NCI-H2171 (cell line): ENCODE results near the gene ITPKC.

ENCODE experiments used
- DNase-seq: peaks from one replicate; lab custom pipeline; 2025; lab: John Stamatoyannopoulos, UW

Gene ITPKC

DNA sequence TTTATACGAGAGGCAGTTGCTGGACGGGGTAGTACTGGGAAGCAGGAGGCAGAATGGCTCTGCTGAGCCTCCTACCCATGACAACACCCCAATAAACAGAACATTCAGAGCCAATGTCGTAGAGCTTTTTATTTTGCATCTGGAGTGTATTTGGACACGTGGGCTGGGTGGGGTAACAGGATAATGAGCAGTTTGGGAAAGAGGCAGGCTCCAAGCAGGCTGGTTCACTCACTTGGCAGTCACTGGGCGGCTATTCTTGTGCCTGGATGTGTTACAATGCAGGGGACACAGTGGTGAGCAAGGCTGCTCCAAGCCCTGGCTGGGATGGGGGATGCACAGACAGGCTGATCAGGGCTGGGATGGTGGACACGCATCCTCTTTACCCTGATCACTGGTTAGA lies 23.8 kb downstream of the ITPKC start:
- DNase-seq, result no peak

DNA sequence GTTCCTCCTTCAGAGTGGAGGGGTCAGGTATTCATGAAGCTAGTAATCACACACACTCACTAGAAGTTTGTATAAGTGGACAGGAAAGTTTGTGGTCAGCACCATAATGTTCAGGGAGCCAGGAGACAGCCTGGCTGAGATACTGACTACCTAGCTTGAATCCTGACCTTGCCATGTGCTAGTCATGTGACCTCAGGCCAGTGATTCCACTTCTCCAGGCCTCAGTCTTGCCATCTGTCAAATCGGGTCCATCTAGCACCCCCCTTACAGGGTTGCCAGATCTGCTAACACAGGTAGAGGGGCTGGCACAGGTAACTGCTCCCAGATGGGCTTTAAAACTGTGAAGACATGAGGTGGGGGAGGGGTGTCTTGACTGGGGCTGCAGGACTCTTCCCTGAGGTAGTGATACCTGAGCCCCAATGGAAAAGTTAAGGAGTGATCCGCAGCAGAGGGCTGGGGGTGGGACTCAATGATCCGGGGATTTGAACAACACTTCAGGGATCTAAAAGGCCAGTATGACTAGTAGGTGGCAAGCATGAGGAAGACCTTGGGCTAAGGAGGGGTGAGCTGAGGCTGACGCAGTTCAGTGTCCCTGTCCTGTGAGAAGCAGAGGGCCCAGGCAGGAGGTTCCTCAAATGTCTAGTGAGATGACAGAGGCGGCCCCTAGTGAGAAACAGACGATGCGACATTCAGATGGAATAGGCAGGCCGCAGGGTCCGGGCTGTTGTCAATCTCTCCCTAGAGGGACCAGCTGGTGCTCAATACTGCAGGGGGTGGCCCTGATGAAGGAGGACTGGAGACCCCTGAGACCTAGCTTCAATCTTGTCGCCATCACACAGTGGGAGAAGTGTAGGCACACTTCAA lies 24.8 kb downstream of the ITPKC start:
- DNase-seq, result no peak

DNA sequence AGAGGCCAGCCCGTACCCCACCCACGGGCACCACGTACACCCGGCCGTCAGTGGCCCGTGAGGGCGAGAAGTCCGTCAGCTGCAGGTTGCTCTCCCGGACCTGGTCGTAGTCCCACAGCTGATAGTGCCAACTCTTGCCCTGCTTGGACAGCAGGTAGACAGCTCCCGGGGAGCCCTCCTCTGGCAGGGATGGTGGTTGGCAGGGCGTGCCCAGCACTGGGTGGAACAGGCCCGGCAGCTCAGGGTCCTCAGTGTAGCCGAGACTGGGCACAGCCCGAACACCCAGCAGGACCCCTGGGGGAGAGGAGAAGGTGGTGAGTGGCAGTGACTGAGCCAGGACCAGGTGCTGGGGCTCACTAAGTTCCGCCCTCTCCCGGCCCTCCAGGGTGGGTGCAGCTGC lies 25.6 kb downstream of the ITPKC start:
- DNase-seq, result no peak

DNA sequence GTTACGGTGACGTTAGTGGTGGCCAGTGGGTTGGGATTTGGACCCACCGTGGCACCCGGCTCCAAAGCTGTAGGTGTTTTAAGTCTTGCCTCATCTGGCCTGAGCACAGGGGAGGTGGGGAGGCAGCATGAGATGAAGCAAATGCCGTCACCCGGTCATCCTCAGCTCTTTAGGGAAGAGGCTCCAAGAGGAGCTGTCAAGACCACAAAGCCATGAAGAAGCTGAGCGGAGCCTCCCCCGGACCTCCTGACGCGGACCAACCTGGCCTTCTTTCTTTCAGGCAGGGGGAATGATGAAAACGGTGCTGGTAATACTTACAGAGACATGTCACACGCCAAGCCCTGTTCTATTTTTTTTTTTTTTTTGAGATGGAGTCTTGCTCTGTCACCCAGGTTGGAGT lies 26.0 kb downstream of the ITPKC start:
- DNase-seq, result no peak

DNA sequence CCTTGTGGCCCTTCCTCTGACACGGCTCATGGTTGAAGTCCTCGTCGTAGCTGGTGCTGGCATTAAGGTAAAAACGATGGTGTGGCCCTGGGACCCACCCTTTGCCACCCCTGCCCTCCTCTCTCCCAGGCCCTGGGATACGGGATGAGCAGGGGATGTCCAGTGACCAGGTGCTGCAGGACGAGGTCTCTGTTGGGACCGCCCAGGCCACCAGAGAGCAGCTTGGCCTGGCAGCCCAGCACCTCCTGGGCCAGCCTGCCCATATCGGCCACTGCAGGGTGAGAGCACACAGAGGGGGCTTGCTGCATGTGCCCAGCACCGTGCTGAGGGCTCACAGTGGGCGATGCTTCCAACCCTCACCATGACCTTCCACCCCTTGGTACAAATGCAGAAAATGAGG lies 27.0 kb downstream of the ITPKC start:
- DNase-seq, result no peak

DNA sequence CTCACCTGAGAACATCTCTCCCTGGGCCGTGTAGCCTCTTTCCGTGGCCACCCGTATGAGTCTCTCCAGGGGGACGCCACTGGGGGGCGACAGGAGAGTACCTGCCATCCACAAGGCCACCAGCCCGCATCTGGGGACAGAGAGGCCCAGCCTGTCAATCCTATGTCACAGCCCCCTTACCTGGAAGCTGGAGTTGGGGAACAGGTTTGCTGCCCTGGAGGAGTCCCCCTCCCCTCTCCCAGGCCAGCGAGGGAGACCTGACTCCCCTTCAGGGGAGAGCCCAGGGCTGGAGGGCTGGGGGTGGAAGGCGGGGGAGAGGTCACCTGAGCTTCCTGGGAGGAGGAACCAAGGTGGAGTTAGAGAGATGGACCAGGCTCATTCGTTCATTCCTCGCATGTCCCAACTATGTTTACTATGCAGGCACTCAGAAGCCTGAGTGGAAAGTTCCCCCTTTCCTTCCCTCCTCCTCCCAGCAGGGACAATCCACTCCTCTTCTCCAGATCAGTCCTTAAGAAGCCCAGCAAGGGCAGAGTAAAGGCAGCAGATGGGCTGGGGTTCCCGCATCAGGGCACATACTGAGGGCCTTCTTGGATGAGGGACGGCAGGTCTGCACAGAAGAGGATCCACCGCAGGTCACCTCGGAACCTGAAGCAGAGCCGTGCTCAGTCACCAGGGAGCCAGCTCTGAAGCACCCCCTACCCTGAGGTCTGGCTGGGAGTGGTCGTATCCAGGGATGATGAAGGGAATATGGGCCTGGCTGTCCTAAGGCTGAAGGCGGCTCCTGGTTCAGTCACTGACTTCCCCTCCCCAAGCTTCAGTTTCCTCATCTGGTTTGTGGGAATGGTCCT lies 27.9 kb downstream of the ITPKC start:
- no peak for DNase-seq

DNA sequence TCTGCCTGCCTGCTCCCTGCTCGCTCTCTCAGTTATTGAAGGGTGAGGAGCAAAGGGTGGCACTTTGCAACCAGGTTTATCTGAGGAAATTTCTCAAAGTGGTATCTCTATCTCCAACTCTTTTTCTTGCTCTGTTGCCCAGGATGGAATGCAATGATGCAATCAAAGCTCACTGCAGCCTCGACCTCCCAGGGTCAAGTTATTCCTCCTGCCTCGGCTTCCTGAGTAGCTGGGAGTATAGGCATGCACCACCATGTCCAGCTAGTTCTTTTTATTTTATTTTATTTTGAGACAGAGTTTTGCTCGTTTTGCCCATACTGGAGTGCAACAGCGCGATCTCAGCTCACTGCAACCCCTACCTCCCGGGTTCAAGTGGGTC lies 28.5 kb downstream of the ITPKC start:
- DNase-seq, result no peak

DNA sequence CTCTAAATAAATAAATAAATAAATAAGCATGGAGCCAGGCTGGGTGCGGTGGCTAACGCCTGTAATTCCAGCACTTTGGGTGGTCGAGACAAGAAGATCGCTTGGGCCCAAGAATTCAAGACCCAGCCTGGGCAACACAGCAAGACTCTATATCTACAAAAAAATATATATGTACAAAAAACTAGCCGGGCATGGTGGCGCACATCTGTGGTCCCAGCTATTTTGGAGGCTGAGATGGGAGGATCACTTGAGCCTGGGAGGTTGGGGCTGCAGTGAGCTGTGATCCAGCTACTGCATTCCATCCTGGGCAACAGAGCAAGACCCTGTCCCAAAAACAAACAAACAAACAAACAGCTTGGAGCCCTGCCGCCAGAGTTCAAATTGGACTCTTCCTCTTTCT lies 30.6 kb downstream of the ITPKC start:
- DNase-seq, result no peak

DNA sequence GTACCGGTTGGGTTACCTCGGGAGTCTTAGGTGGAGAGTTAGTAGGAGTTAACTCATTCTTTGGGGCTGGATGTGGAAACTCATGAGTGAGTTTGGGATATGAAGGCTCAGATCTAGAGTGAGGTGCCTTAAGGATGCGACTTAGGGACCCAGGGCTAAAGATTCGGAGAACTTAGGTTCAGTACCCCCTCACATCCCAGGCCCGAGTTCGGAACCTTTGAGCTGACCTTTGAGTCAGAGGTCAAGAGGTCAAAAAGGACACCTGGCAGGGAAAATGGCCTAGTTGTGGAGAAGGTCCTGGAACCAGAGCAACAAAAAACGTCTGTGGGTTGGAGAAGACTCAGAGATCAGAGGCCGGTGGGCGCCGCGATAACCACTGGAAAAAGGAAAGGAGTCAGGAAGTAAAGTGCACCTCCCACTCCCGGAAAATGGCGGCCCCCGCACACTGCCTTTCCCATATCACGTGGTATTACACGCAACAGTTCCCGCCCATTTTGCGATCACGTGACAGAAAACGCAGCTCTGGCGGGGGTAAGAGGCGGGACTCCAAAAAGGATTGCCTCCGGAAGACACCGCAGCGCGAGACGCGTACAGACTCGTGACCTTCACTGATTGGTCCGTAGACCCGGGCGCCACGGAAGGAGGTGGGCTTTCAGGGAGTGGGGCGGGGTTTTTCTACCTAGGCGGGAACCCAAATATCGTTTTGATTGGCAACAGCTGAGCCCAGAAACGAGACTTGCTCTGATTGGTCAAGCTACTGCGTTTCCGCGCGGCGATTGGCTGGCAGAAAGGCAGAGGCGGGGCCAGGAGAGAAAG lies 33.4 kb downstream of the ITPKC start, which contains the start of gene ACTMAP:
Gene ACTMAP, minus strand, starts transcription at position 420 of the 816 bp plus-strand sequence. CDS start 674 bp downstream, outside the sequence.
- DNase-seq, result peak; percentile 100

DNA sequence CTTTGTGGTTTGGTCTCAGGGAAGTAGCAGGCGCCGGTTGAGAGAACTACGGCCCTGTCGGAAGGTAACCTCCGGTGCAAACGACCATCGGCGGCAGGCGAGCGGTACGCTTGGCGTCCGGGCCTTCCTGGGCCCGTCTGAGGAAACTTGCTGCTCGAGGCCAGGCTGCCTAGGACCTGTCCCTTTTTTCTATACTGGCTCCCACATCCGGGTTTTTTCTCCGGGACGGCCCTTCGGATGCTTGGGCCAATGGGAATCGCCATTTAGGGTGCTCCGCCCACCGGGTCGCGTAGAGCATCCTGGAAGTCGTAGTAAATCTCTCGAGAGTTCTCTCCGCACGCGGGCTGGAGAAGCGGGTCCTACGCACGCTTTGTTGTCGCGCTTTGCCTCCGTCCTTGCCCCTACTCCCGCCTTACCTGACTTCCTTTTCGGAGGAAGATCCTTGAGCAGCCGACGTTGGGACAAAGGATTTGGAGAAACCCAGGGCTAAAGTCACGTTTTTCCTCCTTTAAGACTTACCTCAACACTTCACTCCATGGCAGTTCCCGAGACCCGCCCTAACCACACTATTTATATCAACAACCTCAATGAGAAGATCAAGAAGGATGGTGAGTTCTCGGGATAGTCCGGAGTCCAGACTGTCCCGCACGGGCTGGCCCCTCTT lies 34.1 kb downstream of the ITPKC start, which contains the start of gene SNRPA:
Gene SNRPA, plus strand, starts transcription at position 330 of the 664 bp plus-strand sequence. Its CDS starts 206 bp downstream, at position 536.
- peak; percentile 98 for DNase-seq

DNA sequence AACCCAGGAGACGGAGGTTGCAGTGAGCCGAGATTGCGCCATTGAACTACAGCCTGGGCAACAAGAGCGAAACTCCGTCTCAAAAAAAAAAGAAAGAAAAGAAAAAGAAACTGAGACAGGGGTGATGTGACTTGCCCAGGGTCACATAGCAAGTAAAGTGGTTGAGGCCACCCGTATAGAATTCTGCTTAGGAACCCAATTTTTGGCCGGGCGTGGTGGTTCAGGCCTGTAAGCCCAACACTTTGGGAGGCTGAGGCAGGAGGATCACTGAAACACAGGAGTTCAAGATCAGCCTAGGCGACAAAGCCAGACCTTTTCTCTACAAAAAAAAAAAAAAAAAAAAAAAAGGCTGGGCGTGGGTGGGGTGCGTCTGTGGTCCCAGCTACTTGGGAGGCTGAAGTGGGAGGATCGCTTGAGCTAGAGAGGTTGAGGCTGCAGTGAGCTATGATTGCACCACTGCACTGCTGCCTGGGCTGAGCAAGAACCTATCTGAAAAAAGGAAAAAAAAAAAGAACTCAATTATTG lies 35.4 kb downstream of the ITPKC start:
- DNase-seq, result no peak

DNA sequence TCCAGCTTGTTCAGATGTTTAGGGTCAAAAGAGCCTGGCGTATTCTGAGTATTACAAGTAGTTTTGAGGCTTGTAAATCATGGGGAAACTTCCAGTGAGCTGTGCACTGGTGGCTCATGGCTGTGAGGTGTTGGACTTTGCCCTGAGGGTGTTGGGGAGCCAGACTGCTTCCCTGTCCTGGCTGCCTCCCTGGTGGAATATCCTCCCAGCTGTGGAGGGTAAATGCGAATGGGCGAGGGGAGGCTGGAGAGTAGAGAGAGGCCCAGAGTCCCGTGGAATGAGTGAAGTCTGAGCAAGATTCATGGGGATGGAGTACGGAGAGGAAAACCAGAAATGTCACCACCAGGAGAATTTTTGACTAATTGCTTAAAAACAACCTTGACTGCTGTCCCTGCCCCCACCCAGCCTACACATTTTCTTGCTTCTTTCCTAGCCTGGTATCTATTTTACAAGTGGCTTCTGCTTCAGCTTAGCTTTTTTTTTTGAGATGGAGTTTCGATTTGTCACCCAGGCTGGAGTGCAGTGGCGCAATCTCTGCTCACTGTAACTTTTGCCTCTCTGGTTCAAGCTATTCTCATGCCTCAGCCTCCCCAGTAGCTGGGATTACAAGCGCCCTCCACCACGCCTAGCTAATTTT lies 37.8 kb downstream of the ITPKC start:
- no peak for DNase-seq

DNA sequence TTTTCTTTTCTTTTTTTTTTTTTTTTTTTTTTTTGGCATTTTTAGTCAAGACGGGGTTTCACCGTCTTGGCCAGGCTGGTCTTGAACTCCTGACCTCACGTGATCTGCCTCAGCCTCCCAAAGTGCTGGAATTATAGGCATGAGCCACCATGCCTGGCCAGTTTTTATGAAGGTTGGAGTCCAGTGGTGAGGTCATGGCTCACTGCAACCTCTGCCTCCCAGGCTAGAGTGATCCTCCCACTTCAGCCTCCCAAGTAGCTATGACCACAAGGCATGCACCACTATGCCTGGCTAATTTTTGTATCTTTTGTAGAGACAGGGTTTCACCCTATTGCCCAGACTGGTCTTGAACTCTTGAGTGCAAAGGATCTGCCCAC lies 38.3 kb downstream of the ITPKC start:
- no peak for DNase-seq

DNA sequence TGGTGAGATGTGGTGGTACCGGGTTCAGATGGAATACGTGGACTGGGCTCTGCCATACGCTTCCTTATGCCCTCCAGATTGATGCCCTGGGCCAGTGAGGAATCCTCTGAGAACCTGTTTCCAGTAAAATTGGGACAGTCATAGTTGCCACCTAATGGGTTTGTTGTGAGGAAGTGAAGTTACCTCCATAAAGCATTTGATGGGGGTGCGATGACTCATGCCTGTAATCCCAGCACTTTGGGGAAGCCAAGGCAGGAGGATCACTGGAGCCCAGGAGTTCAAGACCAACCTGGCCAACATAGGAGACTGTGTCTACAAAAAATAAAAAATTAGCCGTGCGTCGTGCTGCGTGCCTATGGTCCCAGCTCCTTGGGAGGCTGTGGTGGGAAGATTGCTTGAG lies 38.9 kb downstream of the ITPKC start:
- no peak for DNase-seq

DNA sequence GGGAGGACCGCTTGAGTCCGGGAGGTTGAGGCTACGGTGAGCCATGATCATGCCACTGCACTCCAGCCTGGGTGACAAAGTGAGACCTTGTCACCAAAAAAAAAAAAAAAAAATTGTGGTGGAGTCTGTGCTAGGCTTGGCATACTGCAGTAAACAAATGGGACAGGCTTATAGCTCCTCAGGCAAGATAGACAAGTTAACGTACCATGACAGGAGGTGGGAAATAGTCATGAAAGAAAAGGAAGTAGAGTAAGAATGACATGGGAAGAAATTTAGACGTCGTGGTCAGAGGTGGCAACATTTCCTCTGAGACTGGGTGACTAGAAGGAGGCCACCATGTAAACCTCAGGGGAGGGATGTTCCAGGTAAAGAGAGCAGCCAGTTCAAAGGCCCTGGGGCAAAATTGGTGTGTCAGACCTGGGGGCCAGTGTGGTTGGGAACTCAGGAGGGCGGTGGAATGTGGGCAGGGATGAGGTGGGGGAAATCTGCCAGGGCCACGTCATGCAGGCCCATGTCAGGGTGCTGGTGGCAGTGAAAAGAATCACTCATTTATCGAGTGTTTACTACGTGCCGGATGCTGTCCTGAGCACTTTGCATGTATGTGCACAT lies 39.7 kb downstream of the ITPKC start:
- DNase-seq, result no peak

DNA sequence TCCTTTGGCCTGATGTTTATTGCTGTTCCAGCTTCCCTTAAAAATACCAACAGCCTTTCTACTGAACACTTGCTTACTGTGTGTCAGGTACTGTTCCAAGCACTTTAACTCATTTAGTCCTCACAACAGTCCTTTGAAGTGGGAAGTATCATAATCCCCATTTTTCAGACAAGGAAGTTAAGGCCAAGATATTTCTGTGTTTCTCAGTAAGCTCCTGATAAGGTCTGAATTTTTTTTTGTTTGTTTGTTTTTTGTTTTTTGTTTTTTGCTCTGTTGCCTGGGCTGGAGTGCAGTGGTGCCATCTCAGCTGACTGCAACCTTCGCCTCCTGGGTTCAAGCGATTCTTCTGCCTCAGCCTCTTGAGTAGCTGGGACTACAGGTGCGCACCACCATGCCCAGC lies 41.6 kb downstream of the ITPKC start:
- DNase-seq, result no peak

DNA sequence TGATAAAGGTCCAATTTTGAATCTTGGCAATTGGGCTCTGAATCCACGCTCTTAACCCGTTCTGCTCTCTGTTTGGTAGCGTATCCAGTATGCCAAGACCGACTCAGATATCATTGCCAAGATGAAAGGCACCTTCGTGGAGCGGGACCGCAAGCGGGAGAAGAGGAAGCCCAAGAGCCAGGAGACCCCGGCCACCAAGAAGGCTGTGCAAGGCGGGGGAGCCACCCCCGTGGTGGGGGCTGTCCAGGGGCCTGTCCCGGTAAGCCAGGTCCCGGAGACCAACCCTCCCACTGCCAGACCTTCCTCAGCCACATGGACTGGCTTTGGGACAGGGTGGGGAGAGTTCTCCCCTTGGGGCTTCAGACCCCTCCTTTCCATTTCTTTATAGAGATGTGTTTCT lies 42.4 kb downstream of the ITPKC start:
- no peak for DNase-seq

DNA sequence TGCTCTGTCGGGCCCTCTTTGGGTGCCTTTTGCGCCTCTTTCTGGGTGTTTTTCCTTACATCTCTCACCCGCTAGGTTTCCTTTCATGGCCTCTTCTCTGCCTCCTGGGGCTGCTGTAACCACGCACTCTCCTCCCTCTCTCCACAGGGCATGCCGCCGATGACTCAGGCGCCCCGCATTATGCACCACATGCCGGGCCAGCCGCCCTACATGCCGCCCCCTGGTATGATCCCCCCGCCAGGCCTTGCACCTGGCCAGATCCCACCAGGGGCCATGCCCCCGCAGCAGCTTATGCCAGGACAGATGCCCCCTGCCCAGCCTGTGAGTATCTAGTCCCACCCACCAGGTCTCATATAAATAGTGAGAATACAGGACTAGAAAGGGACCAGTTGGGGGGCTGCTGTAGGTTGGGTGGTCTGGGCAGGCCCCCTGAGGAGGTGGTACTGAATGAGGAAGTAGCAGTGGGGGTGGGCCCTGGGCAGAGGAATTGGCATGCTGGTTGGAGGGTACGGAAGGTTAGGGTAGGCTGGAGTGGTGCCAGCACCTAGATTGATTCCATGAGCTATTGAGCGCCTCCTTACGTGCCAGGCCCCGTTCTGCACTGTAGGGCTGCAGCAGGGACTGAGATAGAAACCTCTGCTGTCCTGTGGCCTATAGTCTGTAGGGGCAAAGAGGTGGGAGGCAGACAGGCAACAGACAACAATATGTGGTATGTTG lies 46.0 kb downstream of the ITPKC start:
- no peak for DNase-seq

DNA sequence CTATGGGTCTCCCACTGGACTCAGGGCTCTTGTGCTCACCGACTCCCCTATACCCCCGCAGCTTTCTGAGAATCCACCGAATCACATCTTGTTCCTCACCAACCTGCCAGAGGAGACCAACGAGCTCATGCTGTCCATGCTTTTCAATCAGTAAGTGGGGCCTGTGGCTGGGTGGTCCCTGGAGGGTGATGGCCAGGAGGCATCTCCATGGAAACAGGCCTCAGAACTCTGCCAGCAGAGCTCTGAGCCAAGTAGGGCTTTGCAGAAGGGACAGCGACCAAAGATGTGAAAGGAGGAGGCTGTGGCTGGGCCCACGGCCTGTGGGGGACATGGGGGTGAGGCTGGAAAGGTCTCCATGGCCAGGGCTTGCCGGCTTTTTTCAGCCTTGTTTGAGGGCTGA lies 46.6 kb downstream of the ITPKC start:
- no peak for DNase-seq

DNA sequence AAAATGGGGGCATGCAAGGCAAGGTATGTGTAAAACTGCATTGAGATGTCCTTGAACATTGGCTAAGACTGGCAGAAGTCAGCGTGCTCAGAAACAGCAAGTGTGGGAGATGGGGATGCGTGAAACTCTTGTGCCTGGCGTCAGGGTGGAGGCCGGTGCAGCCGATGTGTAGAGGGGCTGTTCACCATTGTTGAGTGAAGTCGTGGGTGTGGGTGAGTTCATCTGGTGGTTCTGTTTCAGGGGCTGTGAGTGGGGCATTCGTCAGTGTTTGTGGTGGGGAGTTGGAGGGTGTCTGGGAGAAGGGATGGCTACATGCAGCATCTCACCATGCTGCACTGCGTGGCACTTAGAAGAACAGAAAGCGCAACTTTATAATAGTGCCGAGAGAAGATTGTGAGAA lies 47.1 kb downstream of the ITPKC start:
- DNase-seq, result no peak
